HepG2 (cell line): ENCODE results near the gene TJP2. TPM values are rescaled to one million over a fixed set of nuclear protein-coding genes. Genes with fewer than 3 reads are reported as not detected.

Experiments used
- ATF7 ChIP-seq, 2 experiments: fragments of 450-650 bp in 1 of 2; sonication (generic) in 1 of 2; formaldehyde crosslinking in 1 of 2; IDR thresholded peaks; 2 replicates each; pipeline versions ENCODE4 v1.4.0 to v1.6.1; 2016 to 2020; ENCODE audit warnings: antibody characterized with exemption in 1 of 2, mild to moderate bottlenecking in 1 of 2, missing genetic modification reagents in 1 of 2
- HDAC2 ChIP-seq: sonication (generic); formaldehyde crosslinking; IDR thresholded peaks from 2 replicates; pipeline ENCODE4 v1.4.0; 2020; ENCODE audit warnings: missing genetic modification reagents
- KLF11 ChIP-seq: IDR thresholded peaks from 2 replicates; pipeline ENCODE4 v1.6.1; 2016; ENCODE audit warnings: missing compliant biosample characterization
- MATR3 ChIP-seq: sonication (generic); formaldehyde crosslinking; IDR thresholded peaks from 2 replicates; pipeline ENCODE4 v1.4.0; 2020; ENCODE audit warnings: missing genetic modification reagents
- PAX8 ChIP-seq: sonication (generic); formaldehyde crosslinking; IDR thresholded peaks from 2 replicates; pipeline ENCODE4 v1.8.0; 2022; ENCODE audit warnings: mild to moderate bottlenecking, missing genetic modification reagents, borderline replicate concordance
- PTBP1 ChIP-seq: fragments of 200-400 bp; formaldehyde crosslinking; IDR thresholded peaks from 2 replicates; pipeline ENCODE4 v1.6.1; 2018; ENCODE audit warnings: low read length, low read depth; ENCODE audit not compliant: poor library complexity, severe bottlenecking
- RNF2 ChIP-seq: fragments of 450-650 bp; conservative IDR thresholded peaks from 2 replicates; pipeline ENCODE4 v1.6.1; 2016; ENCODE audit warnings: low read depth
- SIX4 ChIP-seq: sonication (generic); formaldehyde crosslinking; IDR thresholded peaks from 2 replicates; pipeline ENCODE4 v1.4.0; 2020; ENCODE audit warnings: missing genetic modification reagents
- SOX5 ChIP-seq: IDR thresholded peaks from 2 replicates; pipeline ENCODE4 v1.6.1; 2016; ENCODE audit warnings: borderline replicate concordance
- SRSF9 ChIP-seq: fragments of 200-400 bp; formaldehyde crosslinking; IDR thresholded peaks from 2 replicates; pipeline ENCODE4 v1.6.1; 2018; ENCODE audit warnings: borderline replicate concordance, mild to moderate bottlenecking, low read depth, low read length; ENCODE audit not compliant: insufficient read depth, poor library complexity, severe bottlenecking
- STAG1 ChIP-seq: sonication (generic); formaldehyde crosslinking; IDR thresholded peaks from 2 replicates; pipeline ENCODE4 v1.4.0; 2020; ENCODE audit warnings: missing genetic modification reagents
- TBX3 ChIP-seq: fragments of 450-650 bp; IDR thresholded peaks from 2 replicates; pipeline ENCODE4 v1.6.1; 2017; ENCODE audit warnings: antibody characterized with exemption, mild to moderate bottlenecking, inconsistent platforms, borderline replicate concordance
- ZBTB7A ChIP-seq: sonication (generic); formaldehyde crosslinking; IDR thresholded peaks from 2 replicates; pipeline ENCODE4 v1.8.0; 2022; ENCODE audit warnings: mild to moderate bottlenecking, missing genetic modification reagents
- ZFP1 ChIP-seq: IDR thresholded peaks from 2 replicates; pipeline ENCODE4 v1.6.1; 2016
- ZFP82 ChIP-seq: sonication (generic); formaldehyde crosslinking; IDR thresholded peaks from 2 replicates; pipeline ENCODE4 v1.5.1; 2020; ENCODE audit warnings: mild to moderate bottlenecking, missing genetic modification reagents, borderline replicate concordance
- ZNF138 ChIP-seq: sonication (generic); formaldehyde crosslinking; IDR thresholded peaks from 2 replicates; pipeline ENCODE4 v1.5.0; 2020; ENCODE audit warnings: mild to moderate bottlenecking, low read depth, missing genetic modification reagents
- ZNF143 ChIP-seq: sonication (generic); formaldehyde crosslinking; IDR thresholded peaks from 2 replicates; pipeline ENCODE4 v1.4.0; 2020; ENCODE audit warnings: missing genetic modification reagents
- ZNF207 ChIP-seq: fragments of 450-650 bp; IDR thresholded peaks from 2 replicates; pipeline ENCODE4 v1.6.1; 2016; ENCODE audit warnings: antibody characterized with exemption, borderline replicate concordance
- ZNF230 ChIP-seq: sonication (generic); formaldehyde crosslinking; IDR thresholded peaks from 2 replicates; pipeline ENCODE4 v1.4.0; 2020; ENCODE audit warnings: mild to moderate bottlenecking, missing genetic modification reagents
- ZNF256 ChIP-seq: sonication (generic); formaldehyde crosslinking; conservative IDR thresholded peaks from 2 replicates; pipeline ENCODE4 v1.4.0; 2020; ENCODE audit warnings: missing genetic modification reagents
- ZNF264 ChIP-seq: sonication (generic); formaldehyde crosslinking; IDR thresholded peaks from 2 replicates; pipeline ENCODE4 v1.4.0; 2020; ENCODE audit warnings: missing genetic modification reagents
- ZNF501 ChIP-seq: sonication (generic); formaldehyde crosslinking; IDR thresholded peaks from 2 replicates; pipeline ENCODE4 v1.5.1; 2020; ENCODE audit warnings: mild to moderate bottlenecking, moderate library complexity, missing genetic modification reagents
- polyA plus RNA-seq, 8 experiments: library from polyadenylated mRNA; depleted of rRNA in 3 of 8; stranded (reverse) in 7 of 8; unstranded in 1 of 8; fragments of >200 nt; fragmentation: Illumina TruSeq in 4 of 8; extraction: Trizol in 4 of 8; gene quantifications; 2 replicates each; pipeline versions ENCODE4 v1.2.1 to v1.2.3, GENCODE V29; 2011 to 2016; ENCODE audit warnings: low read depth in 4 of 8, missing spikeins in 1 of 8, mixed read lengths in 1 of 8; ENCODE audit not compliant: insufficient read depth in 1 of 8
- total RNA-seq, 5 experiments: library from RNA; depleted of rRNA; stranded (reverse); fragments of >200 nt; fragmentation: Illumina TruSeq; extraction: Trizol; gene quantifications; 2 replicates each; pipeline ENCODE4 v1.2.3, GENCODE V29; 2016; ENCODE audit warnings: low read depth in 1 of 5
- TF ChIP-seq, protein P1 (sequence below): conservative IDR thresholded peaks from 2 replicates; pipeline ENCODE4 v1.6.1; 2018; ENCODE audit warnings: missing genetic modification reagents
- TF ChIP-seq, protein P2 (sequence below): sonication (generic); formaldehyde crosslinking; IDR thresholded peaks from 2 replicates; pipeline ENCODE4 v1.4.0; 2020; ENCODE audit warnings: mild to moderate bottlenecking, missing genetic modification reagents
- TF ChIP-seq, protein P3 (sequence below): sonication (generic); formaldehyde crosslinking; conservative IDR thresholded peaks from 2 replicates; pipeline ENCODE4 v1.4.0; 2020; ENCODE audit warnings: missing genetic modification reagents
- TF ChIP-seq, protein P4 (sequence below): IDR thresholded peaks from 2 replicates; pipeline ENCODE4 v1.6.1; 2016; ENCODE audit warnings: missing compliant biosample characterization, missing genetic modification reagents, borderline replicate concordance
- TF ChIP-seq, protein P5 (sequence below): IDR thresholded peaks from 2 replicates; pipeline ENCODE4 v1.6.1; 2016; ENCODE audit warnings: mild to moderate bottlenecking

The TJP2 gene
- total and polyA plus RNA-seq, 2 of the 13 experiments (the other 11 are each of a cell fraction or from before 2014, with no cell fraction given), result 109 to 110 TPM

DNA sequence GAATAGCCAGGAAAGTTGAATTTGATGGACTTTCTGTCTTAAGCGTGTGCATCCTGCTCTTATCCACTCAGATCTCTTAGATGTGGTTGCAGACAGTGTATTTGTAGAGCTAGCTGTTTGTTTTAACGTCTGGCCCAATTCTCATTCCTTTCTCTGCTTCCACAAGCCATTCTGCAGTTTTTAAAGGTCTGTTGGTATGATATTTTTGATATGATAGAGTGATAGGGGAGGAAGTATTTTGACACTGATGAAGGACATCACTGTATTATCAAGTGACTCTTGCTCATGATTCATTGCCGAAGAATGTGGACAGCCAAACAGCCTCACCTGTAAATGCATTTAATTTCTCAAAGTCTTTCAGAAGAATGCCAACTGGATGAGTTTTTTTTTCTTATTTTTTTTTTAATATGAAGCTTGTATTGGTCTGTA lies 4.5 kb downstream of the TJP2 start (continued):
- TF ChIP-seq, protein P1, sequence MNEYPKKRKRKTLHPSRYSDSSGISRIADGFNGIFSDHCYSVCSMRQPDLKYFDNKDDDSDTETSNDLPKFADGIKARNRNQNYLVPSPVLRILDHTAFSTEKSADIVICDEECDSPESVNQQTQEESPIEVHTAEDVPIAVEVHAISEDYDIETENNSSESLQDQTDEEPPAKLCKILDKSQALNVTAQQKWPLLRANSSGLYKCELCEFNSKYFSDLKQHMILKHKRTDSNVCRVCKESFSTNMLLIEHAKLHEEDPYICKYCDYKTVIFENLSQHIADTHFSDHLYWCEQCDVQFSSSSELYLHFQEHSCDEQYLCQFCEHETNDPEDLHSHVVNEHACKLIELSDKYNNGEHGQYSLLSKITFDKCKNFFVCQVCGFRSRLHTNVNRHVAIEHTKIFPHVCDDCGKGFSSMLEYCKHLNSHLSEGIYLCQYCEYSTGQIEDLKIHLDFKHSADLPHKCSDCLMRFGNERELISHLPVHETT (CRISPR knock-in tag), result no peak
- TF ChIP-seq ZNF230 (CRISPR knock-in tag) (no peak), PAX8 (CRISPR knock-in tag) (no peak), ZBTB7A (CRISPR knock-in tag) (no peak), MATR3 (CRISPR knock-in tag) (no peak), ZNF501 (no peak), ZNF143 (CRISPR knock-in tag) (no peak), SIX4 (CRISPR knock-in tag) (no peak), RNF2 (no peak), STAG1 (CRISPR knock-in tag) (no peak), KLF11 (CRISPR knock-in tag) (no peak; the same call in 1 of the 2 replicates), ZNF264 (CRISPR knock-in tag) (0 out of 2 replicates have a peak, but pooled peaks have one; percentile 25), ATF7 (IDR thresholded peaks at IDR 0.05) (no peak), ATF7 (CRISPR knock-in tag; IDR thresholded peaks at IDR 0.05) (no peak), ZNF138 (CRISPR knock-in tag) (no peak), ZFP82 (CRISPR knock-in tag) (no peak), TBX3 (0 out of 2 replicates have a peak, but pooled peaks have one; percentile 27), PTBP1 (no peak), SOX5 (CRISPR knock-in tag) (peak; percentile 80), ZNF256 (CRISPR knock-in tag) (no peak), SRSF9 (no peak), HDAC2 (CRISPR knock-in tag) (peak; percentile 78; the same call in 1 of the 2 replicates), ZFP1 (CRISPR knock-in tag) (no peak), ZNF207 (no peak)
- TF ChIP-seq, protein P2, sequence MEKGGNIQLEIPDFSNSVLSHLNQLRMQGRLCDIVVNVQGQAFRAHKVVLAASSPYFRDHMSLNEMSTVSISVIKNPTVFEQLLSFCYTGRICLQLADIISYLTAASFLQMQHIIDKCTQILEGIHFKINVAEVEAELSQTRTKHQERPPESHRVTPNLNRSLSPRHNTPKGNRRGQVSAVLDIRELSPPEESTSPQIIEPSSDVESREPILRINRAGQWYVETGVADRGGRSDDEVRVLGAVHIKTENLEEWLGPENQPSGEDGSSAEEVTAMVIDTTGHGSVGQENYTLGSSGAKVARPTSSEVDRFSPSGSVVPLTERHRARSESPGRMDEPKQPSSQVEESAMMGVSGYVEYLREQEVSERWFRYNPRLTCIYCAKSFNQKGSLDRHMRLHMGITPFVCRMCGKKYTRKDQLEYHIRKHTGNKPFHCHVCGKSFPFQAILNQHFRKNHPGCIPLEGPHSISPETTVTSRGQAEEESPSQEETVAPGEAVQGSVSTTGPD (CRISPR knock-in tag), result no peak
- TF ChIP-seq, protein P3, sequence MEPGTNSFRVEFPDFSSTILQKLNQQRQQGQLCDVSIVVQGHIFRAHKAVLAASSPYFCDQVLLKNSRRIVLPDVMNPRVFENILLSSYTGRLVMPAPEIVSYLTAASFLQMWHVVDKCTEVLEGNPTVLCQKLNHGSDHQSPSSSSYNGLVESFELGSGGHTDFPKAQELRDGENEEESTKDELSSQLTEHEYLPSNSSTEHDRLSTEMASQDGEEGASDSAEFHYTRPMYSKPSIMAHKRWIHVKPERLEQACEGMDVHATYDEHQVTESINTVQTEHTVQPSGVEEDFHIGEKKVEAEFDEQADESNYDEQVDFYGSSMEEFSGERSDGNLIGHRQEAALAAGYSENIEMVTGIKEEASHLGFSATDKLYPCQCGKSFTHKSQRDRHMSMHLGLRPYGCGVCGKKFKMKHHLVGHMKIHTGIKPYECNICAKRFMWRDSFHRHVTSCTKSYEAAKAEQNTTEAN (CRISPR knock-in tag), result no peak
- TF ChIP-seq, protein P4, sequence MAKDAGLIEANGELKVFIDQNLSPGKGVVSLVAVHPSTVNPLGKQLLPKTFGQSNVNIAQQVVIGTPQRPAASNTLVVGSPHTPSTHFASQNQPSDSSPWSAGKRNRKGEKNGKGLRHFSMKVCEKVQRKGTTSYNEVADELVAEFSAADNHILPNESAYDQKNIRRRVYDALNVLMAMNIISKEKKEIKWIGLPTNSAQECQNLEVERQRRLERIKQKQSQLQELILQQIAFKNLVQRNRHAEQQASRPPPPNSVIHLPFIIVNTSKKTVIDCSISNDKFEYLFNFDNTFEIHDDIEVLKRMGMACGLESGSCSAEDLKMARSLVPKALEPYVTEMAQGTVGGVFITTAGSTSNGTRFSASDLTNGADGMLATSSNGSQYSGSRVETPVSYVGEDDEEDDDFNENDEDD (CRISPR knock-in tag), result no peak
- TF ChIP-seq, protein P5, sequence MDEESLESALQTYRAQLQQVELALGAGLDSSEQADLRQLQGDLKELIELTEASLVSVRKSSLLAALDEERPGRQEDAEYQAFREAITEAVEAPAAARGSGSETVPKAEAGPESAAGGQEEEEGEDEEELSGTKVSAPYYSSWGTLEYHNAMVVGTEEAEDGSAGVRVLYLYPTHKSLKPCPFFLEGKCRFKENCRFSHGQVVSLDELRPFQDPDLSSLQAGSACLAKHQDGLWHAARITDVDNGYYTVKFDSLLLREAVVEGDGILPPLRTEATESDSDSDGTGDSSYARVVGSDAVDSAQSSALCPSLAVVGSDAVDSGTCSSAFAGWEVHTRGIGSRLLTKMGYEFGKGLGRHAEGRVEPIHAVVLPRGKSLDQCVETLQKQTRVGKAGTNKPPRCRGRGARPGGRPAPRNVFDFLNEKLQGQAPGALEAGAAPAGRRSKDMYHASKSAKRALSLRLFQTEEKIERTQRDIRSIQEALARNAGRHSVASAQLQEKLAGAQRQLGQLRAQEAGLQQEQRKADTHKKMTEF (CRISPR knock-in tag), result peak; percentile 48; the same call in 1 of the 2 replicates
